OCI-LY3 (cell line): ENCODE measurements around the gene LRRC1.

ENCODE experiments used
- H2AFZ ChIP-seq: fragments of 200-600, 300-600 bp; shearing (Covaris generic); 2 replicates; pipeline ENCODE4 v1.6.0; 2014; ENCODE audit warnings: antibody characterized with exemption, low read depth, low read length
- H3K27ac ChIP-seq: fragments of 200-600, 300-600 bp; sonication (generic); 2 replicates; pipeline ENCODE4 v1.5.1; 2014; ENCODE audit warnings: mild to moderate bottlenecking, low read length, moderate library complexity, mixed read lengths
- H3K27me3 ChIP-seq: fragments of 200-600, 300-600 bp; sonication (generic); 2 replicates; pipeline ENCODE4 v1.6.1; 2014; ENCODE audit warnings: low read depth, low read length, mixed read lengths
- H3K36me3 ChIP-seq: fragments of 200-600, 300-600 bp; sonication (generic); replicated peaks from 2 replicates; pipeline ENCODE3; 2014; ENCODE audit warnings: low read depth, low read length, mixed read lengths
- H3K4me1 ChIP-seq: fragments of 300-600, 200-600 bp; sonication (generic); 2 replicates; pipeline ENCODE4 v1.6.1; 2014; ENCODE audit warnings: low read length, mixed read lengths
- H3K4me2 ChIP-seq: fragments of 200-600, 300-600 bp; sonication (generic); 2 replicates; pipeline ENCODE4 v1.6.1; 2014; ENCODE audit warnings: low read length, mixed read lengths
- H3K4me3 ChIP-seq: fragments of 300-600, 200-600 bp; sonication (generic); 2 replicates; pipeline ENCODE4 v1.5.1; 2014; ENCODE audit warnings: antibody characterized with exemption, mild to moderate bottlenecking, low read length, moderate library complexity
- H3K79me2 ChIP-seq: fragments of 300-600, 200-600 bp; shearing (Covaris generic); 2 replicates; pipeline ENCODE4 v1.6.1; 2014; ENCODE audit warnings: mild to moderate bottlenecking, low read length, mixed read lengths
- H3K9ac ChIP-seq: fragments of 300-600, 200-600 bp; shearing (Covaris generic); 2 replicates; pipeline ENCODE4 v1.6.0; 2014; ENCODE audit warnings: mild to moderate bottlenecking, low read length, moderate library complexity
- H3K9me3 ChIP-seq: fragments of 200-600, 300-600 bp; shearing (Covaris generic); 2 replicates; pipeline ENCODE4 v1.6.1; 2014; ENCODE audit warnings: low read length, mixed read lengths; ENCODE audit not compliant: insufficient read depth
- H4K20me1 ChIP-seq: fragments of 200-600, 300-600 bp; sonication (generic); 2 replicates; pipeline ENCODE4 v1.6.1; 2016; ENCODE audit warnings: low read length, mixed read lengths; ENCODE audit not compliant: insufficient read depth
- EZH2phosphoT487 ChIP-seq: fragments of 200-600 bp; shearing (Covaris generic); IDR thresholded peaks from 2 replicates; pipeline ENCODE4 v1.6.1; 2018; ENCODE audit warnings: antibody characterized with exemption, mixed run types, low read depth
- TF ChIP-seq, protein P1 (sequence below): fragments of 200-600, 300-600 bp; sonication (generic); IDR thresholded peaks from 2 replicates; pipeline ENCODE4 v1.5.1; 2014; ENCODE audit warnings: antibody characterized with exemption, low read length, low read depth

The LRRC1 gene

DNA sequence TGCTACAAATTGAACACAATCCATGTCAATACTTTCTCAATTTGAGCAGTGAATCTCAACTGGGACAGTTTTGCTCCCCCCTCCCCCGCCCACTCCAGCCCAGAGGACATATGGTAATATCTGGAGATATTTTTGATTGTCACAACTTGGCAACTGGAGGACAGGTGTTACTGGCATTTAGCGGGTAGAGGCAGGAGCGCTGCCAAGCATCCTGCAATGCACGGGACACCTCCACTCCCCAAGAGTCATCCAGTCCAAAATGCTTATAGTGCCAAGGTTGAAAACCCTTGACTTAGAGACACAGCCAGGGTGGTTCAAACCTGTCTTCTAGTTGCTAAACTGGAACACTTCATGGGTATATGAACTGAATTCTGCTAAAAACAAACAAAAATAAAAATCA lies 26.9 kb upstream of the LRRC1 start:
- no peak overlapping the region for H3K4me2 ChIP-seq
- H3K36me3 ChIP-seq = no peaks in the 10 kb centered on the region
- H3K9ac ChIP-seq = no peak overlapping the region
- no peaks in the 10 kb centered on the region for H4K20me1 ChIP-seq
- H3K27me3 ChIP-seq = no peaks in the 10 kb centered on the region
- H2AFZ ChIP-seq = no peak overlapping the region
- TF ChIP-seq EZH2phosphoT487 = no peak
- TF ChIP-seq, protein P1, sequence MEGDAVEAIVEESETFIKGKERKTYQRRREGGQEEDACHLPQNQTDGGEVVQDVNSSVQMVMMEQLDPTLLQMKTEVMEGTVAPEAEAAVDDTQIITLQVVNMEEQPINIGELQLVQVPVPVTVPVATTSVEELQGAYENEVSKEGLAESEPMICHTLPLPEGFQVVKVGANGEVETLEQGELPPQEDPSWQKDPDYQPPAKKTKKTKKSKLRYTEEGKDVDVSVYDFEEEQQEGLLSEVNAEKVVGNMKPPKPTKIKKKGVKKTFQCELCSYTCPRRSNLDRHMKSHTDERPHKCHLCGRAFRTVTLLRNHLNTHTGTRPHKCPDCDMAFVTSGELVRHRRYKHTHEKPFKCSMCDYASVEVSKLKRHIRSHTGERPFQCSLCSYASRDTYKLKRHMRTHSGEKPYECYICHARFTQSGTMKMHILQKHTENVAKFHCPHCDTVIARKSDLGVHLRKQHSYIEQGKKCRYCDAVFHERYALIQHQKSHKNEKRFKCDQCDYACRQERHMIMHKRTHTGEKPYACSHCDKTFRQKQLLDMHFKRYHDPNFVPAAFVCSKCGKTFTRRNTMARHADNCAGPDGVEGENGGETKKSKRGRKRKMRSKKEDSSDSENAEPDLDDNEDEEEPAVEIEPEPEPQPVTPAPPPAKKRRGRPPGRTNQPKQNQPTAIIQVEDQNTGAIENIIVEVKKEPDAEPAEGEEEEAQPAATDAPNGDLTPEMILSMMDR = no peak
- no peak overlapping the region for H3K4me3 ChIP-seq
- H3K4me1 ChIP-seq = no peaks in the 10 kb centered on the region
- no peaks in the 10 kb centered on the region for H3K79me2 ChIP-seq
- no peak overlapping the region for H3K27ac ChIP-seq
- H3K9me3 ChIP-seq = no peaks in the 10 kb centered on the region

DNA sequence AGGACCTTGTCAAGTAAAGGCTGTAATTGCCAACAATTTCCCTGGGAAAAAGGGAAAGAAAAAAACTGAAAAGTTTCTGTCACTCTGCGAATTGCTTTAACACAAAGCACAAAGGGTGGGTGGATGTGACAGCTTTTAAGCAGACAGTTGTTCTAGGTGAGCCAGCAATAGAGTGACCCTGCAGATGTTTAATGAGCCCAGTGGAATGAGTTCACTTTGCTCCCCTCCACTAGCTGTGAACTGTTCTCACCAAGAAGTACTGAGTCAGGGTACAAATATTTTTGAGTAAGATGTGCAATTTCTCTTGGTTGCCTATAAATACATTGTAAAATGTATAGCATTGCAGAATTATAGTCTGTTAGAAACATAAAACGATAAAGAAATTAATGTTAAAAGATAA lies 26.2 kb upstream of the LRRC1 start:
- Histone ChIP-seq H4K20me1 (no peaks in the 10 kb centered on the region), H3K79me2 (no peaks in the 10 kb centered on the region), H3K9me3 (no peaks in the 10 kb centered on the region), H3K4me3 (no peak overlapping the region), H3K27me3 (no peaks in the 10 kb centered on the region), H3K4me1 (no peaks in the 10 kb centered on the region), H3K9ac (no peak overlapping the region), H2AFZ (no peak overlapping the region), H3K4me2 (no peak overlapping the region), H3K36me3 (no peaks in the 10 kb centered on the region), H3K27ac (no peak overlapping the region)
- TF ChIP-seq, protein P1 = no peak
- TF ChIP-seq EZH2phosphoT487 = no peak

DNA sequence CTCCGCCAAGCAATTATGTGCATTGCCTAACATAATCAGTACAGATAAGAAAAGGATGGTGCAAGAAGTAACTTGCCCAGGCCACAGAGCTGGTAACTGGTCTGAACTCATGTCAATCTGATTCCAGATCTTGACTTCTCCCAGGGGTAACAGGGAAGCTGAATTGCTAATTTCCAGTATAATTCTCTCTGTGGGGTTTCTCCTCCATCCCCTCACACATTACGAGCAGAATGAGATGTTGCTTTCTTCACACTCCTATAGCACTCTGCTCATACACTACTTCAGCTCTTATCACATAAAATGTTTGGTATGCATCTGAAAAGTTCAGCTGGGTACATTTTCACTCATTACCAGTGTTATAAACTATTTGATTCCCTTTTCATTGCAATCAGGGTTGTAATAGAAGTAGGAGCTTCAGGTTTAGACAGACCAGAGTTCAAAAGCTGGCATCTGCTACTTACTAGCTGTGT lies 24.0 kb upstream of the LRRC1 start:
- Histone ChIP-seq H4K20me1 (no peaks in the 10 kb centered on the region), H3K79me2 (no peaks in the 10 kb centered on the region), H3K9me3 (no peaks in the 10 kb centered on the region), H3K4me1 (no peaks in the 10 kb centered on the region), H3K4me3 (no peak overlapping the region), H3K27me3 (no peaks in the 10 kb centered on the region), H3K9ac (no peak overlapping the region), H2AFZ (no peak overlapping the region), H3K27ac (no peak overlapping the region), H3K36me3 (no peaks in the 10 kb centered on the region), H3K4me2 (no peak overlapping the region)
- TF ChIP-seq, protein P1 = no peak
- no peak for TF ChIP-seq EZH2phosphoT487

DNA sequence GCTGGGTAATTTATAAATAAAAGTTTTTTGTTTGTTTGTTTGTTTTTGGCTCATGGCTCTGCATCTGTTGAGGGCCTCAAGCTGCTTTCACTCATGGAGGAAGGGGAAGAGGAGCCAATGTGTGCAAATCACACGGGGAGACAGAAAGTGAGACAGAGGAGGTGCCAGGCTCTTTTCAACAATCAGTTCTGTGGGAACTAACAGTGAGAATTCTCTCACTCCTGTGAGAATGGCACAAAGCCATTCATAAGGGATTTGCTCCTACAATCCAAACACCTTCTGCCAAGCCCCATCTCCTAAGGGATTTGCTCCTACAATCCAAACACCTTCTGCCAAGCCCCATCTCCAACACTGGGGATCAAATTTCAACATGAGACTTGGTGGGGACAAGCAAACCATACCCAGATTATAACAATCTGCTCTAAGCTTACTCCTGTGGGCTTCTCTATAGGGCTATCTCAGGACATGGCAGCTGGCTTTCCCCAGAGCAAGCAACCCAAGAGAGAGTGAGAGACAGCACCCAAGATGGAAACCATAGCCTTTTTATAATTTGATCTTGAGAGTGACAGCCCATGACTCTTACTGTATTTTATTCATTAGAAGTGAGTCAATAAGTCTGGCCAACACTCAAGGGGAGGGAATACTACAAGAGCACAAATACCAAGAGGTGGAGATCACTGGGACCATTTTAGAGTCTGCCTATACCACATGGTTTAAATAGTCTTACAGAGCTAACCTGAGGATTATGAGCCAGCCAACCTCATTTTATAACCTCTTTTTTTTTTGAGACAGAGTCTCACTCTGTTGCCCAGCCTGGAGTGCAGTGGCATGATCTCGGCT lies 22.8 kb upstream of the LRRC1 start:
- H3K79me2 ChIP-seq = no peaks in the 10 kb centered on the region
- H3K4me3 ChIP-seq = no peak overlapping the region
- H3K4me1 ChIP-seq = no peaks in the 10 kb centered on the region
- TF ChIP-seq, protein P1 = no peak
- no peak for TF ChIP-seq EZH2phosphoT487
- H3K27me3 ChIP-seq = no peaks in the 10 kb centered on the region
- H2AFZ ChIP-seq = no peak overlapping the region
- no peaks in the 10 kb centered on the region for H3K36me3 ChIP-seq
- H4K20me1 ChIP-seq = no peaks in the 10 kb centered on the region
- H3K27ac ChIP-seq = no peak overlapping the region
- H3K9ac ChIP-seq = no peak overlapping the region
- no peaks in the 10 kb centered on the region for H3K9me3 ChIP-seq
- no peak overlapping the region for H3K4me2 ChIP-seq
